ENCODE results near the gene TSHZ2.
A peak's percentile ranks its signal among the peaks of the same experiment; 100 is the strongest.

Gene TSHZ2, protein sequence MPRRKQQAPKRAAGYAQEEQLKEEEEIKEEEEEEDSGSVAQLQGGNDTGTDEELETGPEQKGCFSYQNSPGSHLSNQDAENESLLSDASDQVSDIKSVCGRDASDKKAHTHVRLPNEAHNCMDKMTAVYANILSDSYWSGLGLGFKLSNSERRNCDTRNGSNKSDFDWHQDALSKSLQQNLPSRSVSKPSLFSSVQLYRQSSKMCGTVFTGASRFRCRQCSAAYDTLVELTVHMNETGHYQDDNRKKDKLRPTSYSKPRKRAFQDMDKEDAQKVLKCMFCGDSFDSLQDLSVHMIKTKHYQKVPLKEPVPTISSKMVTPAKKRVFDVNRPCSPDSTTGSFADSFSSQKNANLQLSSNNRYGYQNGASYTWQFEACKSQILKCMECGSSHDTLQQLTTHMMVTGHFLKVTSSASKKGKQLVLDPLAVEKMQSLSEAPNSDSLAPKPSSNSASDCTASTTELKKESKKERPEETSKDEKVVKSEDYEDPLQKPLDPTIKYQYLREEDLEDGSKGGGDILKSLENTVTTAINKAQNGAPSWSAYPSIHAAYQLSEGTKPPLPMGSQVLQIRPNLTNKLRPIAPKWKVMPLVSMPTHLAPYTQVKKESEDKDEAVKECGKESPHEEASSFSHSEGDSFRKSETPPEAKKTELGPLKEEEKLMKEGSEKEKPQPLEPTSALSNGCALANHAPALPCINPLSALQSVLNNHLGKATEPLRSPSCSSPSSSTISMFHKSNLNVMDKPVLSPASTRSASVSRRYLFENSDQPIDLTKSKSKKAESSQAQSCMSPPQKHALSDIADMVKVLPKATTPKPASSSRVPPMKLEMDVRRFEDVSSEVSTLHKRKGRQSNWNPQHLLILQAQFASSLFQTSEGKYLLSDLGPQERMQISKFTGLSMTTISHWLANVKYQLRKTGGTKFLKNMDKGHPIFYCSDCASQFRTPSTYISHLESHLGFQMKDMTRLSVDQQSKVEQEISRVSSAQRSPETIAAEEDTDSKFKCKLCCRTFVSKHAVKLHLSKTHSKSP (N-terminal part only)

DNA sequence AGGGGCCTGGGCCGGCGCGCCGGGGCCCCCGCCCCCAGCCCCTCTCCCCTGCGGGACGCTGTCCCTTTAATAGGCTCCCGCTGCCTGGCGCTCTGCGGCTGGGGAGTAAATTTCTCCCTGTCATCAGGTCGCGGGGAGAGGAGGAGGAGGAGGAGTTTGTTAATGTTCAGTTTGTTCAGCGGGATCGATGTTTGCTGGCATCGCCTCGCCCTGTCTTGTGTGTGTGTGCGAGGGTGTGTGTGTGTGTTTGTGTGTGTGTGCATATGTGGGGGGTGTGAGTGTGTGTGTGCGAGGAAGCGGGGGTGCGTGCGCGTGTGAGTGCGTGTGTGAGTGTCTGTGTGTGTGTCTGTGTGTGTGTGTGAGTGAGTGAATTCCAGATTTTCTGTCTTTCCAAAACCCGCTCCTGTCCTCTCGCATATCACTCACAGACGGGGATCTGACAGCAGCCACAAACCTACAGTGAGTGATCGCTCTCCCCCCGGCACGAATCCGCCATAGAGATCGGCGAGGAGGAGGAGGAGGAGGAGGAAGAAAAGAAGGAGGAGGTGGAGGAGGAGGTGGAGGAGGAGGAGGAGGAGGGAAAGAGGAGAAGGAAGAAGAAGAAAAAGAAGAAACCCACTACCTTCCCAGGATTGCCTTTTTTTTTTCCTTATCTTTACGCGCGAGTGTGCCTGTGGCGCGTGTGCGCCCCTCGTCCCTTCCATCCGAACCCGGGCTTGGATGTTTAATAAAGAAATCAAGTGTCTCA is at the start of gene TSHZ2:
Gene TSHZ2 (plus strand): TSS at position 169 of the 748 bp plus-strand sequence. CDS start 936 bp downstream, outside the sequence.
- DNase-seq: no peak

DNA sequence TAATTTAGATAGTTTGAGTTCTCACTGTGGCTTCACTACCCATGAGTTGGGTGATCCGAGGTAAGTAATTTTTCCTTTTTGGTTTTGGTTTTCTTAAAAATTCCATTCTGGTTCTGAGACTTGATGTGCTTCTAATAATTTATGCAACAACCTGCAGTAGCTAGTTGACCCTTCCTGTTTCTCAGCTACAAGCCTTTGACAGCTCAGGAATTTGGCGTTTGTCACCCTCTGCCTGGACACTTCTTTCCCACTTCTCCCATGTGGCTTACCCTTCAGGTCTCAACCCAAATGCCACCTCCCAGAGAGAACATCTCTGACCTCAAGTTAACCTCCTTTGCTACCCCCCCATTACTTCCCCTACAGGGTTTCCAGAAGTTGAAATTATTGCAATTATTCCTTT is 49.7 kb upstream of the TSHZ2 start:
- DNase-seq: no peak

DNA sequence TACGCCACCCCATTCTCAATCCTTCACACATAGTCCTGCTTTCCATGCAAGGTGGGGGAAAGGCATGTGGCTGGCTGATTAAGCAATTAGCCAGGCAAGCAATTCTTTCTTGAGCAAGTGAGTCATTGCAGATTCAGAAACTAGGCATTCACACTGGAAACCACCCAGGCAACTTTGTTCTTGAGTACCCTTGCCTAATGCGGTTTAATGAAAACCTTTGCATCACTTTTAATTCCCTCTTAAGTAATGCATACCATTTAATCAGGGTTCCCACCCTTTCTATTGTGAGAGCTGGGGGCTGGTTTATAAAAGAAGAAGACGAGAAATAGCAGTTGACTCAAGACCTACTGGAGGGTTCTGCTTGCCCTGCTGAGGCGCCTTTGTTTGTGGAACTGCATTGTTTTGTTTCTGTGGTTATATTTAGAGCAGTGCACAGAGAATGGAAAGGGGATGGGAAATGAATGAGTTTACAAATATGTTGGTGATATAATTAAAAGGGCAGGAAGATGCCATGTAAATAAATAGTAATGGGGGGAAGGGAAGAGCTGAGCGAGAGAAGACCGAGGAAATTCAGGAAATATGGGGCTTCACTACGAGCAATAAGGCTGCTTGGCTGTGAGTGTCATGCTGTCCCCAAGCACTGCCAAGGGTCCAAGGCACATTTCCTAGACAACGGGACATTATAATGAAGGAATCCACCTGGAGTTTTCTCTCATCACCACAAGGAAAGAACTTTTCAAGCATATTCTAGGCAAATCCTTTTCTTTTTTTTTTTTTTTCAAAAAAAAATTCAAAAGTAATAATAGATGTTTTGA is 48.8 kb upstream of the TSHZ2 start:
- no peak for DNase-seq

DNA sequence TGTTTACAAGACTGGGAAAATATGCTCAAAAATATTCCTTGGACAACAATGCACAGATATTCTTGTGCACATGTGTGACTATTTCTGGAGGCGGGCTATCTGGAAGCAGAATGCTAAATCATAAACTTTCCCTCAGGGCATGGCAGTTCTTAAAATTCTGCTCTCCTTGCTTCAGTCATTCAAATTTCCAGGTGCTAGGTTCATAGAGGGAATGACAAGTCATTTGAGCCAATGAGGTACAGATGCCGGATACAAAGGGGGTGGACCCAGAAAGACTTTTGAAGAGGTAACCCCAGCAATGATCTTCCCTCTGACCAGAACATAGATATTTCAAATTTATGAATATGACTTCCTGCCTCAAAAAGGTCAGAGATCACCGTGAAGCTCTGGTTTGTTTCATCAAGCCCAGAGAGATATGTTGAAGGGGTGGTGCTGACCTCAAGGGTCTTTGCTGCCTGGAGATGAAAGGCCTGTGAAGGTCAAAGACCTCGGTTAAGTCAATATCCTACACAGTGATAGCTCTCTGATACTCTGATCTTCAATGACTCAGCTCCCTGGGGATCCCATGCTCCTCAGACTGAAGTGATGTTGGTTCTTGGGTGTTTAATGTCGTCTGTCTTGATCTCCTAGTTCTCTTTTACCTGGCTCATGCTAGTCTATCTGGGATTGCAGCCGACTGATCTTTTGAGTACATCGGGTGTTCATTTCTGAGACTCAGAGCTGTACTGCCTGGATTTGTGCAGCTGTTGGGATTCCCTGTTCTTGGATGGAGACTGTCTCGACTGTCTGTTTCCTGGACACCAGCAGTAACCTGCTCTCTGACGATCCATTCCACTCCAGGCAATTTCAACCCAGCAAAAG is 47.5 kb upstream of the TSHZ2 start:
- no peak for DNase-seq

DNA sequence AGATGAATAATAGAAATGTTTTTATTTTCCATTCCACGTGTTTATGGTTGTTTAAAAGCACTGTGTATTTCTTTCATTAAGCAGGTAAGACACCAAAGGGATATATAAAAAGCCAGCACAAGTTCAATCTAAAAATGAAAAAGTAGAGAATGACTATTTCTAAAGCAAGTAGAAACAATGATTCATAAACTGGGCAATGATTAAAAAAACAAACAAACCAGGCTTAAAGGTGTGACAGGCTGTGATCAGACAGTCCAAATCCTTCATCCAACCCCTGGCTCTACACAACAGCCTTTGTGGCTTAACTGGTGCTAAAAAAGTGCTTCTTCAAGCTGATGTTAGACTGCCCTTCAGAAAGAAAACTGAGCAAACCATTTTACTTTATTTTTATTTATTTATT is 45.7 kb upstream of the TSHZ2 start:
- no peak for DNase-seq

DNA sequence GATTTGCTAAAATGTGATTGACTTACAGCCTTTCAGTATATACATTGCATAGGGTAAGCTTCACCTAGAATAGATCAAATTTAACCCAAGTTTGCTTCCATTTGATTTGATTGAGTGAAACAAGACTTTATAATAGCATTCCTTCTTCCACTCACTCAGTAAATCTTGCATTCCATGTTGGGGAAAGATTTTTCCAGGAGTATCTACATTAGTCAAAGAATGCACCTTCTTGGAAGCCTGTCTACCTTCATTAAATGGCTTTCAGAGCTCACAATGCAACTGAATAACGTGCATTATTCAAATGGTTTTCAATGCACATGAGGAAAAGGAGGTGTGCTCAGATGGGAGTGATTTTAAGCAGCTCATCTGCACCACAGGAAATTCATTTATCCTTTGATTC is 38.3 kb upstream of the TSHZ2 start:
- DNase-seq: no peak

DNA sequence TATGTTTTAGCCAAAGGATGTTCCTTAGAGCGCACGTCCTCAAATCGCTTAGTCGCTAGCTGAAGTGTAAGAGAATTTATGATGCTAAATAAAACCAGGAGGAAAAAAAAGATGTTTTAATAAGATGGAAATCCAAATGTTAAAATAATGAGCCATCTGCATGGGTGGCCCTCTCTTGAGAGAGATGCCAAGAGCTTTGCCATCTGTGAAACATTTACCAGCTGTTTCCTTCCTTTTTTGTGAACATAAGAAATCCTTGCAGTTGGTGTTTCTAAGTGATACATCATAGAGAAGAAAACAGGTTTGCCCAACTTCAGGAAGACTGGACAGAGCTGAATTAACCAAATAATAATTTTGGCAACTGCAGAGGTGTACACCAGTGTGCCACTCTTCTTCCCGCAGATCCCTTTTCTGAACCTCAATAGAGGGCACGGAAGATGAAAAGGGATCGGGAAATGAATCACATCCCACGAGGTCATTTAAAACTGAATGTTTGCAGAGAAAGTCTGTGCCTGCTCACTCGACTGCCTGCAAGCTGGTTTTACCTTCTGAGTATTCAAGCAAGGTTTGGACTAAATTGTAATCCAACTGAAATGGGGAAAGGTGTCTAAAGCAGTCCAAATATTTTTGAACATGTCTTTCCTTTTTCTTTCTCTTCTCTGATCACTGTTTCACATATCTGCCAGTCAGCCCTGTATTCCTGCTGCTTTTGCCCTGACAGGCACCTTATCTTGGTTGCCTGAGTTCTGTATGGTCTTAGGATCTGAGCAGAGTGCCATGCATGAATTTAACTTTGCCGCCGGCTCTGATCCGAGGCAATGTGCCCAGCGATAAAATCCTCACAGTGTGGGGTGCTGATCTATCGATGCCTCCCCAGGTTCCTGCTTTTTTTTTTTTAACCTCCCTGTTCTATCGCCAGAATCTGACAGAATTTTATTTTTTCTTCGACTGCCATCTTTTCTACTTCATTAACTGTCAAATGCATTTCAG is 35.5 kb upstream of the TSHZ2 start:
- DNase-seq: no peak

DNA sequence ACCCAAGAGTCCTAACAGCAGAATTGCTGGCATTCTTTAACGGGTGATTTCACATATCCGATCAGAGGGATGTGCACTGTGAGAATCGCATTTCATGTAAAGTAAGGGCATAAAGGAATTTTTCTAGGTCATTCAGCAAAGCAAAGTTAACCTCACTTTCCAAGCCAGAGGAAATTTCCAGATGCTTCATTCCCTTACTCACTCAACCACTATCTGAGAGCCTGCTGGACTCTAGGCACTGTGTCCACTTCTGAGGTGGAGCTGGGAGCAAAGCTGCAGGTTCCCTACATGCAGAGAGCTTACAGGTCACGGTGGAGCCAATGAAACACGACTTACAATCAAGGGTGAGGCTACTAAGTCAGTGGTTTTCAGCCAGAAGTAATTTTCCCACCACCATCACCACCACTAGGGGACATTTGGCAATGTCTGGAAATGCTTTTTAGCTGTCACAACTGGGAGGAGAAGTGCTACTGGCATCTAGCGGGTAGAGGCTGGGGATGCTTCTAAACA is 34.5 kb upstream of the TSHZ2 start:
- no peak for DNase-seq

DNA sequence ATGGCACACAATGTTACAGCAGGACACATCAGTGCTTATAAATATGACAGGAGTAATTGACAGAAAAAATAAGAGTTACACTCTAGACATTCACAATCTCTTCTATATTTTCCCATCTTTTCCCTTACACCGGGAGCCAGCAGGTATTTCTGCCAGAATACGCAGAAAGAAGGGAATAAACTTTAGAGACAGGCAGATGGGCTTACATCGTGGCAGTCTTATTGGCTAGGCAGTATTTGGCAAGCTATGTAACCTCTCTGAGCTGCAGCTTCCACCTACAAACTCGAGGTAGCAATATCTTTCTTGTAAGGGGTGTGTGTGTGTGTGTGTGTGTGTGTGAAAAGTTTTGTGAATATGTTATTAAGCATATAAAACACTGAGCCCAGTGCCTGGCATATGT is 33.0 kb upstream of the TSHZ2 start:
- DNase-seq: no peak

DNA sequence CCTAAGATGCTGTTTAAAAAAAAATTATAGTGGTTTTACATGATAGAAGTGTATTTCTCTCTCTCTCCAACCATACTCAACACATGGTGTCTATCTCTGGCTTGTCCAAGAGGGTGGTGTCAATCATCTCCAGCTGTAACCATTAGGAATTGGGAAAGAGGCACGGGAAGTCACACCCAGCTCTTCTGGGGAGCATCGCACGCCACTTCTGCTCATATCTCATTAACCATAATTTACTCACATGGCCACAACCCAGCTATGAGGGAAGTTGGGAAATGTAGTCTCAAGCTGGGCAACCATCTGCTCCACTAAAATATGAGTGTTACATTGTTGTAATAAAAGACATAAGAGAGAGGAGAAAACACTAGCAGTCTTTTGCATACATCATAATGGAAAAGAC is 30.4 kb upstream of the TSHZ2 start:
- no peak for DNase-seq

DNA sequence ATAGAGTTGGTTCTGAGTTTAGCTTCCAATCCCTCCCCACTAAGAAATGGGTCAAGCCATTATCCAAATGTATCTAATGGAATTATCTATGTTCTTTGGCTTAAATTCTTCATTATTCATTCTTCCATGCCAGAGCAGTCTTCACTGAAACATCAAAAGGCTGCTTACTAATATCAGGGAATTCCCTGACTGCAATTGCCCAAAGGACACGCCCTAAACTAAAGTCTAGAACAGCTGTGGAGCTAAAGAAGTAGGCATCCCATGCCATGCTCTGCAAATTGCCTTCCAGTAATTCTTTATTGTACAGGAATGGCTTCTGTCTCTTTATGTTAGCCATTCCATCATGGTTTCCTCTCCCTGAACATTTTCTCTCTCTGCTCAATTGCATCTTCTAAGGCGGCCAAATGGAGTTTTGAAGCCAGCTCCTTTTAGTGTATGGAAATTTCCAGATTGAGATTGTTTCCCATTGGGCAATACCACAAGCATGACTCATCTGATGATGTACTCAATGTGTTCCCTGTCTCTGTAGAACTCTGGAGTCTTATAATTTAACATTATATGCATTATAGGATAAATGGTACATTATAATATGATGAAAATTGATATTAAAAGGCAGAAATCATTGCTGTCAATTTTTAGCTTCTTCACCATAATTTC is 28.8 kb upstream of the TSHZ2 start:
- DNase-seq: no peak

DNA sequence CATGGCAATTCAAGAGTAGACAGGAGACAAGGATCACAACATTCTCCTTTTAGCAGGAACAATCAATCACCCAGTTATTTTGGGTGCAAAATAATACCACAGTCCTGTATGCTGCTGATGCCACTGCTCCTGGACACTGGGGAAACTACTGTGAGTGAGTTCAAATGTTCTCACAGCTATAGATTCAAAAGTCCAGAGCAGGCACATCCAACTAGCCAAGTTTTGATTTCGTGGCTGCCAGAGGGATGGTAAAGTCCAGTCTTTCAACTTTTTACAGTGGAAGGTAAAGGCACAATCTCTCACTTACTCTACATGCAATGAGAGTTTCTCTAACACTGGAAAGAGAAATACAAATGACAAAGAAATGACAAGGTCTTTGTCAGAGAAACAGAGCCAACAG is 26.9 kb upstream of the TSHZ2 start:
- no peak for DNase-seq

DNA sequence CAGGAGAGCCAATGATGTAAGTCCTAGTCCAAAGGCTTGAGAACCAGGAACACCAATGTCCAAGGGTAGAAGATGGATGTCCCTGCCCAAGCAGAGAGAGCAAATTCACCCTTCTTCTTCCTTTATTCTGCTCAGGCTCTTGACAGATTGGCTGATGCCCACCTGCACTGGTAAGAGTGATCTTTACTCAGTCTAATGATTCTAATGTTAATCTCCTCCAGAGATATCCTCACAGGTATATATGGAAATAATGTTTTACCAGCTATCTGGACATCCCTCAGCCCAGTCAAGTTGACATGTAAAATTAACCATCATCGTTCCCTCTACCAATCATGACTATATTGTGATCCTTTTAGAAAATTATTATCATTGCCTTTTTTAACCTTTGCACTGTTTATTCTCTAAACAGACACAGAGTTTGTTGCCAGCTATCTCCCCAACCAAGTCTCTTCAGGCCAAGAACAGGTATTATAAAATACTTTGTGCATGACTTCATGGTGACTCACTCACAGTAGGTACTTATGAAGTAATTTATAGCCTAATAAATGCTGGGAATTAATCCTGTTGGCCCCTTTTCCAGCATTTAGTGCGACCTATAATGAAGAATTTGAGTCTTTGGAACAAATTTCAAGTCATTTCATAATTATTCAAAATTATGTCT is 26.2 kb upstream of the TSHZ2 start:
- no peak for DNase-seq

DNA sequence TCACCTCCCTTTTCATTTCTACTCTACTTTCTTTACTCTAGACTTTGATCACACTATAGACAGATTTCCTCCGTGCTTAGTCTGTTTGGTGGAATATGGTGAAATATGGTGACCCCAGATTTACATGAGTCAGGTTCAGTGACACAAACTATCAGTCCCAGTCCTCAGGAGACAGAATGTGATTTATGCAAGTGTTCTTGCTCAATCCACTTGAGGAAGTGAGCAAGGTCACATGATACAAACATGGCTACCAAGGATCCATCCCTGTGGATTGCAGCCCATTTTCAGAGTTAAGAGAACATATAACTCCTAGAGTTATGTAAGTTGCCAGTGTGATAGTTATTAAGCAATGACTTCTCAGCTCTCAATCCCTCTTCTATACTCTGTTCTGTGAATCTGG is 23.7 kb upstream of the TSHZ2 start:
- no peak for DNase-seq

DNA sequence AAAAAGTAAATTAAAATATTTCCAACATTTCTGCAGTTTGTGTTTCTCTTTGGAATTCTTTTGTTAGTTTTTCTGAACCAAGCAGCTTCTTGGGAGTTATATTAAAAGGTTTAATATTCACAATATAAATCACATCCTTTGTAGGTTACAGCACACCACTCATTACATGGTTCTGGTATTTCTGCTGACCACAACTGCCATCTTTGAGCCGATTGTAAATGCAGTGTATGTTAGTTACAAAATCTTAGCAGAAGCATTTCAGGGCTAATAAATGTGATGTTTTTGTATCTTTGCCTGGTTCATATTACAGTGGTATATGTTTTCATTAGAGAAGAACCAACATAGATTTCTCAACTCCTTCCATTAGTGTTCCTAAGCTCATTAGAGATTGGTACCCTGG is 19.1 kb upstream of the TSHZ2 start:
- no peak for DNase-seq

DNA sequence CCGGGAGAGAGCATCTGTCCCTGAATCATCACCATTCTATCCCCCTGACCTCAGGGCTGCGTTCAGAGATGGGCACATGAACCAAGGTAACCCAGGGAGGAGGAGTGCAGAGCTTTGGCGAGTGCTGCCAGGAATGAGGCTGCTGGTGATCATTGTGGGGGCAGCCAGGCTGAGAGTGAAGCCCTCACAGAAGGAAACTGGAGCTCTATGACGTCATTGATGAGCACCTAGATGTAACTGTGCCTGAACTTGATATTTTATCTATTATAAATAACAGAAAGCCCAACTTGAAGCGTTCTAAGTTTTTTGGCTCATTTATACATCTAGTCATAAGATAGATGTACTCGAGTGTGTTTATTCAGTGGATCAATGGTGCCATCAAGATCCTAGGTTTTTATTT is 17.3 kb upstream of the TSHZ2 start:
- DNase-seq: no peak

DNA sequence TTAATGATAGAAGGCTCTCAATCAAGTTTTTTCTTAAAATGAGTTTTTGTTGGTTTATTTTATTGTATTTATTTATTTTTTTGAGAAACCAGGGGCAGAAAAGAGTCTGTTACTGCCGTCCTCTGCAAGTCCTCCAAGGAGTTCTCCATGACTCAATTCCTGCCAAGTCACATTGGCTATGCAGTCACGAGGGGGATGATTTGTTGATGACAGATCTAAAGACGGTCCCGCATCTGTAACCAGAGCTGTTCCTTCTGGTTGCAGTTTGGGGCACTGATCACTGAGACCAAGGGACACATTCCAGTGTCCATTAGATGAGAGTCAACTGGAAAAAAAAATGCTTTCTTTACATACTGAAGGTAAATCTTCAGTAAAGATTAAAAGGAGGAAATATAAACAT is 13.9 kb upstream of the TSHZ2 start:
- no peak for DNase-seq

DNA sequence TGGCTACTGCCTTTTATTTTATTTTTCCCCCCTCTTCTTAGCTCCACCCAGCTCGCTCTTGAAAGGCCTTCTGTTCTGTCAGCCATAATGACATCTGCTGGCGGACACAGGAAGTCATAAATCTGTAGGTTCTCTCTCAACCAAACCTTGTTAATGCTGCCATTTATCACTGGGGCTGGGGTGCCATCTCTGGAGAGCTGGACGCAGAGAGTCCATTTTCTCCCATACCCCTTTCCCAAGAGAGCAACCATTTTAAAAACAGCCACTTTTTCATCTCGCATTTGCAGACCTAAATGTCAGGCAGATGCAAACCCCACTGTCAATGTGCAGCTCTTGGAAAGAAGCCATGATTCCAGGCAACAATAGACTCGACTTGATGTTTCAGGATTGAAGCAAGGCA is 13.0 kb upstream of the TSHZ2 start:
- peak; percentile 66 for DNase-seq

DNA sequence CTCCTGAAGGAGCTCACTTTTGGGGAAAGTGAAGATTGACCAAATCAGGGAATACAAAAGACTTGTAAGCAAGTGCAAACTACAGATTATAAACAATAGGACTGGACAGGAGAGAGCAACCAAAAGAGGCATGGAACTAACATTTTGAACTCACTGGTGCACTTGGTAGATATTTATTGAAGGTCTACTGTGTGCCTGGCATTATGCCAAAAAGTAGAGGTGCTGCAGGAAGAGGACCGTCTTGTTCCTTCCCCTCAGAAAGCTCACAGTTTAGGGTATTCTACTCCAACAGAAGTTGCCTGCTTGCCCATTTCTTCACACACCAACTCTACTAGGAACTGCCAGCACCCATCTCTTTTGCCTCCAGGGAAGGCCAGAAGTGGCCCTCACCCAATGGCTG is 10.0 kb upstream of the TSHZ2 start:
- no peak for DNase-seq

All from NCI-H2081 treated with DMSO at 0.1 percent for 48 hours (cell line).